Esophagus muscularis mucosa (tissue), 4 donors: ENCODE results near the gene NRG2. TPM values are rescaled to one million over a fixed set of nuclear protein-coding genes. Genes with fewer than 3 reads are reported as not detected.

ENCODE experiments used
- DNase-seq: peaks from one replicate; pipeline ENCODE4 v3.0.0-alpha.2; 2017; ENCODE audit errors: extremely low spot score
- H3K27ac ChIP-seq, 4 donors: fragments of 200-600 bp; sonication (generic); replicated peaks in 1 of 4; 1 replicate in 3 of 4; 2 replicates in 1 of 4; pipeline ENCODE4 v1.5.1; 2016 to 2019; ENCODE audit warnings: mild to moderate bottlenecking in 1 of 4
- H3K27me3 ChIP-seq, 4 donors: fragments of 200-600 bp; sonication (generic); one replicate each; pipeline versions ENCODE4 v1.5.1 to v1.6.0; 2016 to 2019
- H3K36me3 ChIP-seq, 4 donors: fragments of 200-600 bp; sonication (generic); one replicate each; pipeline ENCODE4 v1.5.1; 2016 to 2019
- H3K4me1 ChIP-seq, 4 donors: fragments of 200-600 bp; sonication (generic); one replicate each; pipeline ENCODE4 v1.5.1; 2016 to 2019
- H3K4me3 ChIP-seq, 4 donors: fragments of 200-600 bp; sonication (generic); 1 replicate in 2 of 4; 2 replicates in 2 of 4; pipeline ENCODE4 v1.5.1; 2016 to 2019; ENCODE audit warnings: mild to moderate bottlenecking in 4 of 4, moderate library complexity in 1 of 4
- H3K9me3 ChIP-seq, 4 donors: fragments of 200-600 bp; sonication (generic); 1 replicate in 3 of 4; 2 replicates in 1 of 4; pipeline ENCODE4 v1.5.1; 2016 to 2019
- CTCF ChIP-seq, 3 experiments: fragments of 200-600 bp in 2 of 3; fragments of 450-650 bp in 1 of 3; sonication (generic) in 2 of 3; IDR thresholded peaks; one replicate each; pipeline ENCODE4 v1.5.1; 2017 to 2019; ENCODE audit warnings: antibody characterized with exemption in 3 of 3, mild to moderate bottlenecking in 2 of 3, moderate library complexity in 1 of 3
- EP300 ChIP-seq: sonication (generic); formaldehyde crosslinking; IDR thresholded peaks from one replicate; pipeline ENCODE4 v1.6.1; 2017; ENCODE audit warnings: antibody characterized with exemption
- POLR2A ChIP-seq: fragments of 450-650 bp; IDR thresholded peaks from one replicate; pipeline ENCODE4 v1.6.1; 2017; ENCODE audit warnings: antibody characterized with exemption, moderate library complexity, mild to moderate bottlenecking, low read depth
- POLR2AphosphoS5 ChIP-seq, 2 donors: sonication (generic); formaldehyde crosslinking; IDR thresholded peaks; one replicate each; pipeline ENCODE4 v1.6.1; 2017; ENCODE audit warnings: antibody characterized with exemption in 2 of 2
- WGBS: methylation state at CpG from one replicate; pipeline ENCODE4 v1.1.5; 2018; 5-methylcytosine and 5-hydroxymethylcytosine counted together
- intact Hi-C: fragments of 100-400 bp; cut with DNase I; formaldehyde crosslinking; loops from one replicate; pipeline ENCODE4 v1.15.1; 2023
- total RNA-seq, 4 donors: library from RNA; depleted of rRNA; stranded (reverse); fragments of >200 nt; gene quantifications; one replicate each; pipeline versions ENCODE4 v1.1.0 to v1.2.1, GENCODE V29; 2016

The NRG2 gene
- total RNA-seq = 1 to 10 TPM; 2.8 to 5.0 (median 4.1) TPM

GRCh38 chr5:140042643-140043507 is at the start of gene NRG2:
TSS of gene NRG2 (minus strand) at chr5:140043299.
- no peak for DNase-seq
- Histone ChIP-seq H3K4me1 (peaks cover 46 to 56% (median 53%) of the 10 kb centered on the region in 4 donors), H3K27me3 (no peaks in the 10 kb centered on the region), H3K9me3 (no peaks in the 10 kb centered on the region), H3K27ac (peak within 1 kb of the TSS; percentile 76 to 82 (median 80)), H3K4me3 (peak within 1 kb of the TSS; percentile 68 to 84 (median 80)), H3K36me3 (no peaks in the 10 kb centered on the region)
- intact Hi-C loops = loop anchor here (2.0 kb wide), 1 partner anchor 74 kb away; no protein-coding TSS in a partner anchor
- 2% methylated on average over 16 of the region's 82 CpGs for WGBS
- no peak for TF ChIP-seq EP300
- no peak for TF ChIP-seq POLR2A
- TF ChIP-seq POLR2AphosphoS5 (IDR thresholded peaks at IDR 0.05) = peak; percentile 59 to 63
- peak; percentile 50 to 70 (median 56) for TF ChIP-seq CTCF (IDR thresholded peaks at IDR 0.05)

DNA sequence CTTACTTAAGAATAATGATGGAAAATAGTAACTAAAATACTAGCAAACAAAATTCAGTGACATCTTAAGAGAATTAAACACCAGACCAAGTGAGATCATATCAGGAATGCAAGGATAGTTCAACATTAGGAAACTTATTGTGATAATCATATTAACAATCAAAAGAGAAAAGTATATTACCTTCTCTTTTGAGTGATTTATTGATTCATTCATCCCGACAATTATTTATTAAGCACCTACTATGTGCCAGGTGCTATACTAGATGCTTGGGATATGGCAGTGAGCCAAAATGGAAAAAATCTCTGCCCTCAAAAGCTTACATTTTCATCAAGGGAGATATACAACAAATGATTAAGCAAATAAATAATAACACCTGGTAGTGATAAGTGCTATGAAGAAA is 47.2 kb upstream of the NRG2 start:
- no peak for DNase-seq
- intact Hi-C loops = no loop called here
- WGBS = 90% methylated on average over 1 of the region's 1 CpG

DNA sequence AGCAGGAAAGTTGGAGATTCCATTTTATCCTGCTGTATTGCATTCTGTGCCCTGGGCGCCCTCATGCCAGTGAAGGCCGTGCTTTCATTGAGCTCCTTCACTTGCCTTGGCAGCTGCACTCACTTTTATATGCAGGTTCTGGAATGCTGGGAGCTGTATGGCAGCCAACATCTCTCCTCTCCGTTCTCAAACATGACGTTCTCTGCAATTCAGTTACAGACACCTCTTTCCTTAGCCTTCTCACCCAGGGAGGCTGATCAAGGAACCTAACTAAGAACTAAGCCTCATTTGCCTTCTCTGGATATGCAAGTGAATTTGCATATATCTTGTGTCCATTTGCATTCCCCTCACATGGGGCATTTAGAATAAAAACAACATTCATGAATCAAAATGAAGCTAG is 41.4 kb upstream of the NRG2 start:
- no peak overlapping the region for H3K4me3 ChIP-seq
- H3K4me1 ChIP-seq = peaks cover 5 to 10% (median 7%) of the 10 kb centered on the region in 4 donors
- DNase-seq = no peak
- no peak overlapping the region for H3K27ac ChIP-seq
- no peaks in the 10 kb centered on the region for H3K27me3 ChIP-seq
- peaks cover 0 to 2% (median under 1%) of the 10 kb centered on the region in 4 donors for H3K9me3 ChIP-seq
- no peaks in the 10 kb centered on the region for H3K36me3 ChIP-seq
- WGBS = 16% methylated on average over 4 of the region's 4 CpGs
- no peak for TF ChIP-seq POLR2A
- no peak for TF ChIP-seq EP300
- no peak for TF ChIP-seq CTCF (IDR thresholded peaks at IDR 0.05)
- TF ChIP-seq POLR2AphosphoS5 (IDR thresholded peaks at IDR 0.05) = no peak
- intact Hi-C loops = no loop called here

More for the DNA sequence above, 47.2 kb upstream of the NRG2 start:
- no peaks in the 10 kb centered on the region for H3K36me3 ChIP-seq
- peaks cover 0 to 20% (median 8%) of the 10 kb centered on the region in 4 donors for H3K9me3 ChIP-seq
- no peak for TF ChIP-seq POLR2AphosphoS5 (IDR thresholded peaks at IDR 0.05)
- H3K4me1 ChIP-seq = no peaks in the 10 kb centered on the region
- no peak overlapping the region for H3K4me3 ChIP-seq
- no peak overlapping the region for H3K27ac ChIP-seq
- no peaks in the 10 kb centered on the region for H3K27me3 ChIP-seq

GRCh38 chr5:140083650-140084049 is 40.6 kb upstream of the NRG2 start:
- no peaks in the 10 kb centered on the region for H3K27me3 ChIP-seq
- H3K4me3 ChIP-seq = no peak overlapping the region
- intact Hi-C loops = no loop called here
- no peak for DNase-seq
- no peaks in the 10 kb centered on the region for H3K36me3 ChIP-seq
- TF ChIP-seq POLR2A = no peak
- no peak for TF ChIP-seq EP300
- no peak for TF ChIP-seq POLR2AphosphoS5 (IDR thresholded peaks at IDR 0.05)
- no peak for TF ChIP-seq CTCF (IDR thresholded peaks at IDR 0.05)
- no peak overlapping the region for H3K27ac ChIP-seq
- H3K4me1 ChIP-seq = peaks cover 5 to 10% (median 7%) of the 10 kb centered on the region in 4 donors
- 88% methylated on average over 1 of the region's 1 CpG for WGBS
- no peaks in the 10 kb centered on the region for H3K9me3 ChIP-seq

- TF ChIP-seq EP300 = no peak
- TF ChIP-seq CTCF (IDR thresholded peaks at IDR 0.05) = no peak
- no peak for TF ChIP-seq POLR2A
- no peak for TF ChIP-seq POLR2AphosphoS5 (IDR thresholded peaks at IDR 0.05)
- Histone ChIP-seq H3K9me3 (no peaks in the 10 kb centered on the region), H3K27me3 (no peaks in the 10 kb centered on the region), H3K27ac (no peak overlapping the region), H3K4me3 (no peak overlapping the region), H3K36me3 (no peaks in the 10 kb centered on the region), H3K4me1 (peaks cover 5 to 10% (median 7%) of the 10 kb centered on the region in 4 donors)
- DNase-seq = no peak
- 79% methylated on average over 1 of the region's 1 CpG for WGBS
- intact Hi-C loops = no loop called here
Measured at GRCh38 chr5:140083120-140083519, 40.0 kb upstream of the NRG2 start.
